ENCODE data around the gene LEMD3. TPM values are rescaled to one million over a fixed set of nuclear protein-coding genes. Genes with fewer than 3 reads are reported as not detected.
A peak's percentile ranks its signal among the peaks of the same experiment; 100 is the strongest.

The LEMD3 gene
- polyA plus RNA-seq, 1 donor from 2014 or later: 41.0 TPM

GRCh38 chr12:65168681-65169319 is 583 bp upstream of the LEMD3 start:
- Histone ChIP-seq H3K79me2 (replicated peaks; ENCODE audit: insufficient read depth, low read length) (peaks cover 36% of the 10 kb centered on the region), H3K9me2 (ENCODE audit: insufficient read depth, low read length) (no peaks in the 10 kb centered on the region), H3K9ac (ENCODE audit: low read length) (peak overlapping the region; percentile 98), H2AFZ (ENCODE audit: low read depth, low read length) (peak overlapping the region; percentile 81), H3K27ac (ENCODE audit: low read length) (peak overlapping the region; percentile 91), H3F3A (ENCODE audit: insufficient read depth, low read length, poor library complexity, severe bottlenecking) (no peaks in the 10 kb centered on the region), H4K20me1 (ENCODE audit: insufficient read depth) (peaks cover 5% of the 10 kb centered on the region), H3K4me2 (ENCODE audit: low read length) (peak overlapping the region; percentile 92), H3K27me3 (ENCODE audit: insufficient read depth, low read depth, low read length) (peaks cover 10% of the 10 kb centered on the region), H3K4me3 (ENCODE audit: low read length) (peak overlapping the region; percentile 98), H3K9me3 (ENCODE audit: low read length) (no peaks in the 10 kb centered on the region), H3K36me3 (ENCODE audit: insufficient read depth, low read length) (no peaks in the 10 kb centered on the region)
- TF ChIP-seq SMC3 (conservative IDR thresholded peaks at IDR 0.05; ENCODE audit: poor library complexity): no peak
- TF ChIP-seq EZH2 (IDR thresholded peaks at IDR 0.05; ENCODE audit: borderline replicate concordance, insufficient read depth, low read length, poor library complexity, severe bottlenecking): no peak
- TF ChIP-seq TAF1 (IDR thresholded peaks at IDR 0.05; ENCODE audit: low read depth): no peak
- TF ChIP-seq EP300 (conservative IDR thresholded peaks at IDR 0.05; ENCODE audit: poor library complexity, severe bottlenecking): no peak
- TF ChIP-seq POLR2AphosphoS5 (IDR thresholded peaks at IDR 0.05): no peak
- TF ChIP-seq MXI1 (conservative IDR thresholded peaks at IDR 0.05; ENCODE audit: poor library complexity, severe bottlenecking): no peak
- no peak for TF ChIP-seq REST (IDR thresholded peaks at IDR 0.05; ENCODE audit: borderline replicate concordance)
- no peak for TF ChIP-seq RAD21 (conservative IDR thresholded peaks at IDR 0.05)

- H3K9ac ChIP-seq (ENCODE audit: low read length): peak overlapping the region; percentile 98
These were observed 962 bp downstream of the LEMD3 start for GRCh38 chr12:65170209-65170881.

More at GRCh38 chr12:65170209-65170881, 962 bp downstream of the LEMD3 start:
- no peak for TF ChIP-seq CTCF (IDR thresholded peaks at IDR 0.05; ENCODE audit: poor library complexity, severe bottlenecking)
- TF ChIP-seq MXI1 (conservative IDR thresholded peaks at IDR 0.05; ENCODE audit: poor library complexity, severe bottlenecking): no peak
- TF ChIP-seq RAD21 (conservative IDR thresholded peaks at IDR 0.05): no peak
- TF ChIP-seq POLR2AphosphoS5 (IDR thresholded peaks at IDR 0.05): no peak
- no peak for TF ChIP-seq EP300 (conservative IDR thresholded peaks at IDR 0.05; ENCODE audit: poor library complexity, severe bottlenecking)
- TF ChIP-seq TAF1 (IDR thresholded peaks at IDR 0.05; ENCODE audit: low read depth): no peak
- TF ChIP-seq EZH2 (IDR thresholded peaks at IDR 0.05; ENCODE audit: borderline replicate concordance, insufficient read depth, low read length, poor library complexity, severe bottlenecking): no peak
- no peak for TF ChIP-seq REST (IDR thresholded peaks at IDR 0.05; ENCODE audit: borderline replicate concordance)
- no peaks in the 10 kb centered on the region for H3K9me3 ChIP-seq (ENCODE audit: low read length)
- H2AFZ ChIP-seq (ENCODE audit: low read depth, low read length): peak overlapping the region; percentile 83
- H3K27ac ChIP-seq (ENCODE audit: low read length): peak overlapping the region; percentile 91
- peaks cover 5% of the 10 kb centered on the region for H4K20me1 ChIP-seq (ENCODE audit: insufficient read depth)
- H3F3A ChIP-seq (ENCODE audit: insufficient read depth, low read length, poor library complexity, severe bottlenecking): no peaks in the 10 kb centered on the region
- no peaks in the 10 kb centered on the region for H3K9me2 ChIP-seq (ENCODE audit: insufficient read depth, low read length)
- H3K79me2 ChIP-seq (replicated peaks; ENCODE audit: insufficient read depth, low read length): peaks cover 51% of the 10 kb centered on the region
- peak overlapping the region; percentile 98 for H3K4me3 ChIP-seq (ENCODE audit: low read length)
- H3K4me2 ChIP-seq (ENCODE audit: low read length): peak overlapping the region; percentile 100
- H3K27me3 ChIP-seq (ENCODE audit: insufficient read depth, low read depth, low read length): peaks cover 10% of the 10 kb centered on the region
- no peaks in the 10 kb centered on the region for H3K36me3 ChIP-seq (ENCODE audit: insufficient read depth, low read length)
